Lower leg skin (tissue), 3 donors: ENCODE data around the gene SLC44A5.

ENCODE experiments used
- POLR2A ChIP-seq, 2 donors: fragments of 450-650 bp; IDR thresholded peaks; one replicate each; pipeline ENCODE4 v1.6.1; 2016 to 2017; ENCODE audit warnings: antibody characterized with exemption in 2 of 2, mild to moderate bottlenecking in 1 of 2, moderate library complexity in 1 of 2
- TF ChIP-seq, protein P1 (sequence below), 3 donors: fragments of 450-650 bp; IDR thresholded peaks; one replicate each; pipeline ENCODE4 v1.5.1; 2016; ENCODE audit warnings: antibody characterized with exemption in 3 of 3, mild to moderate bottlenecking in 3 of 3, moderate library complexity in 2 of 3

DNA sequence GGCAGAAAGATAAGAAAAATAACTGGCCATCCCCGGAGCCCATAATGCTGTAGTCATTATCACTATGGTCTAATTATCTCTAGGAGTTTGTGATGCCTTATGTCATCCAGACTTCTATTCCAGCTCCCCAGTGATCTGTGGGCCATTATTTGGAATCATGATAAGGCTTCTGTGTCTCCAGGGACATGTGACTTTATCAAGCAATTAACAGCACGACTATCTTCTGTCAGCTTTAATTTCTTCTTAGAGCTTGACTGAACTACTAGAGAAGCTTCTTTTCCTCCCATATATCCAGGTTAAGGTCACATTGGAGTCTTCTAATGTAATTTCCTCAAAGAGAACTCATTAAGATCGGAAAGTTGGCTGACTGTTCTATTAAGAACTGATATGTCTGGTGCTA lies 376.4 kb downstream of the SLC44A5 start:
- TF ChIP-seq, protein P1, sequence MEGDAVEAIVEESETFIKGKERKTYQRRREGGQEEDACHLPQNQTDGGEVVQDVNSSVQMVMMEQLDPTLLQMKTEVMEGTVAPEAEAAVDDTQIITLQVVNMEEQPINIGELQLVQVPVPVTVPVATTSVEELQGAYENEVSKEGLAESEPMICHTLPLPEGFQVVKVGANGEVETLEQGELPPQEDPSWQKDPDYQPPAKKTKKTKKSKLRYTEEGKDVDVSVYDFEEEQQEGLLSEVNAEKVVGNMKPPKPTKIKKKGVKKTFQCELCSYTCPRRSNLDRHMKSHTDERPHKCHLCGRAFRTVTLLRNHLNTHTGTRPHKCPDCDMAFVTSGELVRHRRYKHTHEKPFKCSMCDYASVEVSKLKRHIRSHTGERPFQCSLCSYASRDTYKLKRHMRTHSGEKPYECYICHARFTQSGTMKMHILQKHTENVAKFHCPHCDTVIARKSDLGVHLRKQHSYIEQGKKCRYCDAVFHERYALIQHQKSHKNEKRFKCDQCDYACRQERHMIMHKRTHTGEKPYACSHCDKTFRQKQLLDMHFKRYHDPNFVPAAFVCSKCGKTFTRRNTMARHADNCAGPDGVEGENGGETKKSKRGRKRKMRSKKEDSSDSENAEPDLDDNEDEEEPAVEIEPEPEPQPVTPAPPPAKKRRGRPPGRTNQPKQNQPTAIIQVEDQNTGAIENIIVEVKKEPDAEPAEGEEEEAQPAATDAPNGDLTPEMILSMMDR (IDR thresholded peaks at IDR 0.05): no peak
- no peak for TF ChIP-seq POLR2A (IDR thresholded peaks at IDR 0.05)
